GM12892 (cell line): Measurements from ENCODE around the gene LRRC4B.

Experiments used
- POLR2A ChIP-seq: IDR thresholded peaks from 2 replicates; pipeline ENCODE4 v1.6.1; 2011; ENCODE audit warnings: low read depth, low read length, control low read depth
- POLR2AphosphoS5 ChIP-seq: IDR thresholded peaks from 2 replicates; pipeline ENCODE4 v1.6.1; 2011; ENCODE audit warnings: low read depth, low read length, control low read depth

DNA sequence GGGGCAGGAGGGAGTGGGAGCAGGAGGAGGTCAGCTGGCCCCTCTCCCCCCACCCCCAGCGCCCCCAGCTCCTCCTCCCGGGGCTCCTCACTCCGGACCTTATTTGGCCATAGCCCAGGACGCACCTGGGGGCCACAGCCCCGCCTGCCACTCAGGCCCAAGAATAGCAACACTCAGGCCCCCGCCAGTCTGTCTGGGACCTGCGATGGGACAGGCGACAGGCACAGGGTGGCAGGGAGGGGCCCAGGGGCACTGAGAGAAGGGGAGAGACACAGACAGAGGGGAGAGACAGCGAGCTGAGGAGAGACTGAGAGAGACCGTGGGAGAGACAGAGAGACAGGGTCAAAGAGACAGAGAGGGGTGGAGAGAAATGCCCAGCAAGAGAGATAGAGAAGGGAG lies 67.5 kb downstream of the LRRC4B start:
- no peak for TF ChIP-seq POLR2AphosphoS5
- no peak for TF ChIP-seq POLR2A
